SKM-1 (cell line): Measurements from ENCODE around the gene IFRD1.
A peak's percentile ranks its signal among the peaks of the same experiment; 100 is the strongest.
"Not testable (repeated sequence)": the region's sequence is repeated elsewhere in the genome, so short reads cannot be mapped to it uniquely, and the experiment has no call there.

Source experiments
- DNase-seq: peaks from one replicate; lab custom pipeline; 2025; ENCODE audit not compliant: unreplicated experiment; lab: John Stamatoyannopoulos, UW

IFRD1 gene

DNA sequence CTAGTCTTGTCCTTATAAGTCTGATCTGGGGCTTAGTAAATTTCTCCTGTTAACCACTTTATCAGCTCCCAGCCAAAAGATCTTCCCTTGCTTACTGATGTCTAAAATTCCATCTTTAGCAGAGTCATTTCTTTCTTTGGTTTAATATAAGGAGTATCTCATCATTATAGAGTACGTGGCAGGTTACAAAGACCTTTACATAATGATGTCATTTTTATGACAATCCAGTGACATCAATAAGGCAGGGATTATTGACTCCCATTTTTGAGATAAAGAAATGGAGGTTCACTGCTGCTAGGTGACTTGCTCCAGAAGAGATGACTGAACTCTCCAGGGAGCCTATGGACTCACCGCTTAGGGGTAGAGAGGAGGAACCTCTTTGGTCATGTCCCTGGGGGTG is 8.1 kb upstream of the IFRD1 start:
- DNase-seq: no peak

DNA sequence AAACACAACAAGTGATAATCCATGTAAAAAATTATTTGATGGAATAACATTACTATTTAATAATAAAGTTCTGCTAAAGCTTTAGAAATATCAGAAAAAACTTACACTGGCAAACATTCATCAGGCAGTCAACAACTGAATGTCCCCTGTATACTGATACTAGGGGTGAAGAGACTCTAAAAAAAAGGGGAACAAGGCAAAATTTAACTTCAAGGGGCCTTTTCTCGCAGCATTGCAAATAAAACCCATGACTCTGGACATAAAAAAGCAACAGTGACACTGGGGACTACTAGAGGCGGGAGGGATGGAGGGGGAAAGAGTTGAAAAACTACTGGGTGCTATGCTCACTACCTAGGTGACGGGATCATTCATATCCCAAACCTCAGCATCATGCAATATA is 5.8 kb upstream of the IFRD1 start:
- DNase-seq: no peak

DNA sequence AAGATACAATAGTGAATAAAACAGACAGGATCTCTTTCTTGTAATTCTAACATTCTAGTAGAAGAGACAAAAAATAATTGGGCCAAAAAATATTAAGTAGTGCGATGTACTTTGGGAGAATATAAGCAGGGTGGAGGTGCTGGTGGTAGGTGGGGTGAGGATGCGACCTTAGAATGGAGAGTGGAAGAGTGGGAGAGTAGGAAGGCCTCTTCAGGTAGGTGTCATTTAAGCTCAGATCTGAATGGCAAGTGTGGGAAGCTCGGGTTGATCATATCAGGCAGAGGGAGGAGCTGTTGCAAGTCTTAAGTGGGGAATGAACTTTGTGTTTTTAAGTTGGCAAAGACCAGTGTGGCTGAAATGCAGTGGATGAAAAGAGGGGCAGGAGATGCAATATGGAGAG is 3.8 kb upstream of the IFRD1 start:
- no peak for DNase-seq

DNA sequence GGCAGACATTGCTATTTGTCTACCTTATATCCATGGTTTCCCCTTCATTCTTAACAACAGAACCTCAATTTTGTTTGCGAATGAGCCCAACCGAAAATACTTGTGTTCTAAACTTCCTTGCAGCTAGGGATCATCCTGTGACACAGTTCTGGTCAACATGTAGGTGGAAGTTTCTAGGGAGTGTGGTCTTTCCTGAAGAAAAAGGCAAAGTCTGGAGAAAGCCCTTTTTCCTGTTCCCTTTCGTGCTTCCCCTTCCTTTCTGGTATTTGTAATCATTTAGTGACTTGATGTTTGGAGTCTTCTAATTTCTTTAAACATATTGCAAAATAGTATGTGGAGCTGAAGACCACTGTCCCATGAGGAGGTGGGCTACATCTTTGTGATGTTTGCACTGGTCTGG is 2.9 kb upstream of the IFRD1 start:
- no peak for DNase-seq

DNA sequence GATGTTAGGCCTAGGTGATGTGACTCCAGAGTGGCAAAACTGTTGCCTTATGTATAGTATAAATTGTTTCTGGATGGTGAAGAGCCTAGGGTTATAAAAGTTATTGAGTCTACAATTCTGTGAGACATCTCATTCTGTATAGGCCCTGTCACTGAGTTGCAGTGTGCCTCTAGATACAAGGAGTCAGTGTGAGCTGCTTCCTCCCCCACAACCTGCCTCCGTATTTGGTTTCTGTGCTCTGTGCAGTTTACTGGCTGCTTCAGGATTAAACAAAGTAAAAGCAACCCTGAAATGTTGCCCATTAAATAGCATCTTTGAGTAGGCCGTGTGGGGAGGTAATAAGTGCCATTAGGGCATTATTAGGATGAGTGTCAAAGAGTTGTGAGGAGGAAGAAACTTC is 1.9 kb upstream of the IFRD1 start:
- no peak for DNase-seq

DNA sequence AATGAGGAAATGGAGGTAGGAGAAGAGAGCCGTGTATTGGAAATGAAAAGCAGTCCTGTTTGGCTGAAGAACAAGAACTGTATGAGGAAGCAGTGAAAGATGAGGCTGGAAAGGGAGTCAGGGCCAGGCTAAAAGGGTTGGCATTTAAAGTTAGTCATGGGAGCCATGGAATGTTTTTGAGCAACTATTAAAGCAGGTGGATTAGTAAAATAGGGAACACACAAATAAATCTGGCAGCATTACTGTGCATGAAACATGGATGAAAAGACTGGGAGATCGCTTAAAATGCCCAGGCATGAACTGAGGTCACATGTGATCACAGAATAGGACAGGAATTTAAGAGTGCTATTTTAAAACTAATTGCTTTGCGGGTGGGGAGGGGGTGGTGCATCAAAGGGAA is 1.4 kb upstream of the IFRD1 start:
- DNase-seq: no peak

DNA sequence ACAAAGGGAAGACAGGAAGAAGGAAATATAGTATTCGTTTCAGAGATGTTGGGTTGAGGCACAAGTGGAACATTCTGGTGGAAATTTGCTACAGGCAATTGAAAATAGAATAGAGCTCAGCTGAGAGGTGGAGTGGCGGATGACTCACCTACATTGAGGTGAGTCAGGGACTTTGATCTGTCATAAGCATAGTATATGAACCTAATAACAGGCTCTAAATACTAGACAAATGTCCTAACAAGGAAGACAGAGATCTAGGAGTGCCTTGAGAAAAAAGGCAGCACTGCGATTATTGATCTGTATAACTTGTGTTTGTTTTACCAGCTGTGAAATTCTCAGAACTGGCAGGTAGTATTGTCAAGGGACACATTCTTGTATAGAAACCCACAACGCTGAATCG is 907 bp upstream of the IFRD1 start:
- no peak for DNase-seq

DNA sequence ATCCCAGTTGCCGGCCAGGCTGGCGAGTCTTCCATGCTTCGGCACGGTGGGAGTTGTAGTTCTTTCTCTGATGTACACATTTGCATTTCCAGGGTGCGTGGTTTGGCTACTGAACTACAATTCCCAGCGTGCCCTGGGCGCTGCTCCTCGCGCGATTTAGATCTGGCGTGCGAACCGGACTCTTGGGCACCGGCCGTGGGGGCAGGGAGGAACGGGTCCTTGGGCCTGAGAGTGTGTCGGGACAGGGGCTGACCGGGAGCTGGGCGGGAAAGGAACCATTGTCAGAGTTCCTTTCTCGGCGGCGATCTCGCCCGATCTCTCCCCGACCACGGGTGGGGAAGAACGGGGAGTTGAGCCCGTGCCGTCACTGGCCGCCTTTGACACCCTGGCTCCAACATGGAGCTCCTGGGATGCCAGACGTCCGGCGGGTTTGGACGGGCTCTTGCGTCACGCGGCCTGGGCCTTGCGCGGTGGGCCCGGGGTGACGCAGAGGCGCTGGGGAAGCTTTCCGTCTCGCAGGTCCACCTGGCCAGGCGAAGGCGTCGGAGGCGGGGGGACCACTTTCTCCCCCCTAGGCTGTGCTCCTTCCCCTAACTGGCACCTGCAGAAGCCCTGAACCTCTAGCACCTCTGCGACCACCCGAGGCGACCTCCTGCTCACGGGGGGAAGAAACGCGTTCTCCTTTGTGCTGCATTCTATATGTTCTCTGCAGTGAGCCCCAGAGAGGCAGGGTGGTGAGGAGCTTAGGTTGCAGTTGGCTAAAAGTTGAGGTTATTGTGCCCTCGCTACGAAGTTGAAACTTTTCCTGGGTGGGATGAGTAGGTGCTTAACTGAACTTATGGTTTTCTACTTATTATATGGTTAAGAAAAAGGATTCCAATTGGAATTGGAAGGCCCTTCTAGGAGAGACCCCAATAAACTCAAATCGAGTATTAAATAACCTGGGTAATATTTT is 824 bp downstream of the IFRD1 start:
- DNase-seq: peak; percentile 91

DNA sequence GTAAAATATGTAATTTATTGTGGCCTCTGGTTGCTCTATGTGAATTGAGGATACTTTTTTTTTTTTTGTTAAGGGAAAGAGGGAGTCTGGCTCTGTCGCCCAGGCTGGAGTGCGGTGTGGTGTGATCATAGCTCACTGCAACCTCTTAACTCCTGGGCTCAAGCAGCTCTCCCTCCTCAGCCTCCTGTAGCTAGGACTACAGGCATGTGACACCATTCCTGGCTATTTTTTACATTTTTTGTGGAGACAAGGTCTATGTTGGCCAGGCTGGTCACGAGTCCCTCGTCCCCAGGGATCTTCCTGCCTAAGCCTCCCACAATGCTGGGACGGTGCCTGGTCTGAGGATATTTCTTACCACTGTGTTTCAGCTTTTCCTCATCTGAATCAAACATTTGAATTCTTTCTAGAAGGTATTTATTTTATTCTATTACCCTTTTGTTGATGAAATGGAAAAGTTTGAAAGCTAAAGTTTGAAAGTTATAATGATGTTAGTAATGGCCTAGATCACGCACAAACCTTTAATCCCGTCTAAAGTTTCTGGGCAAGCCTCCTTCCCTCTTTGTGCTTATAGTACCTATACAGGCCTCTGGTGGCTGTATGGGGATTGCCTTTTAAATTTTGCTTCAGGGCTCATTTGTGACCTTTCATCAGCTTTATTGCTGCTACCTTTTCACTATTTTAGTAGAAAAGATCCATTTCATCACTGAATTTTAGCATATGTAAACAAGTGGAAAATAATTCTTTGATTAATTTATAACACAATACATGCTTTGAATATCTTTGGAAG is 2.0 kb downstream of the IFRD1 start:
- DNase-seq: no peak

DNA sequence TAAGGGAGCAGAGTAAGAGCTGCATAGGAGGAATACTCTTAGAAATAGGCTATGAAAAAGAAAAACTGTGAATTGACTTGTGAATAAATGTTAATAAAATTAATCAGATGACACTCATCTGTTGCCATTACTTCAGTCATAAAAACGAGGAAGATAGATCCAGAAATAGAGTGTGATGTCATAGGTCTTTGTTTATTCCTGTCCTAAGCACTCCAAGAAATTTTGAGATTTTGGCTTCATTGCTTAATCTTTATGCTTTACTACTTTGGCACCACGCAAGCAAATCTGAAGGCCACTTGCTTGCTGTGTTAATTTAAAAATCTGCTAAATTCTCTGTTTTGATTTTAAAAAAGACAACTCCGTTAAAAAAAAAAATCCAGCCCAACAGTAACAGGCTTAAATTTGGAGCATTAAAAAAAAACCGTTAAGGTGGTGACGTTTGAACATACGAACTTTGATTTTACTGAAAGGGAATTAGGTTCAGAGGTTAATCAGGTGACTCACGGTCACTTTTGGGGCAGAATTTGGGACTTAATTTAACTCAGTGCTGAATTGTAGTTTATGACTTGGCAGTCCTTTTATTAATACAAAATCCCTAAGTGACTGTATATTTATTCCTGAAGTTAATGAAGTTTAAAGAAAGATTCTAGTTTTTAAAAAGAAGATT is 3.4 kb downstream of the IFRD1 start:
- no peak for DNase-seq

DNA sequence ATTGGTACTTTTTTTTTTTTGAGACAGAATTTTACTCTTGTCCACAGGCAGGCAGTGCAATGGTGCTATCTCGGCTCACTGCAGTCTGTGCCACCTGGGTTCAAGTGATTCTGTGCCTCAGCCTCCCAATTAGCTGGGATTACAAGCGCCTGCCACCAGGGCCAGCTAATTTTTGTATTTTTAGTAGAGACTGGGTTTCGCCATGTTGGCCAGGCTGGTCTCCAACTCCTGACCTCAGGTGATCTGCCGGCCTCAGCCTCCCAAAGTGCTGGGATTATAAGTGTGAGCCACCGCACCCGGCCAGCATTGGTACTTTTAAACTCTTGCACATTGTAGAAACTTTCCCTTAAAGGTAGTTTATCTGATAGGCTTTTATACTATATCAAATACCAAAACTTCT is 3.9 kb downstream of the IFRD1 start:
- DNase-seq: not testable (repeated sequence)

DNA sequence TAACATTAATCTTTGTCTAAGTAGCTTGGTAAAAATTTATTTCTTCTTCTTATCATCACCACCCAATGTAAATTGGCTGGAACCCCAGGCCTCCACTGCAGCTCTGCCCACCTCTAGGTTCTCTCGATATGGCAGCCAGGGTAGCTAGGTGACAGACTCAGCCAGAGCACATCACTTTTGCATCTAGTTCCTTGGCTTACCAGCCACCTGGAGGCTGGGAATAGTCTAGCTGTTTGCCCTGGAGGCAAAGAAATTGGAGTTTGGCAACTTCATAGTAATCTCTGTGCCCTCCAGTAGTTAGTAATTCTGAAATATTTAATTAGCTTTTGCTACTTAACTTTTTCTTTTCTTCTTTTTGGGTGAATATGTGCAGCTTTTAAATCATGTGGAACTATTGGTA is 9.4 kb downstream of the IFRD1 start:
- no peak for DNase-seq

DNA sequence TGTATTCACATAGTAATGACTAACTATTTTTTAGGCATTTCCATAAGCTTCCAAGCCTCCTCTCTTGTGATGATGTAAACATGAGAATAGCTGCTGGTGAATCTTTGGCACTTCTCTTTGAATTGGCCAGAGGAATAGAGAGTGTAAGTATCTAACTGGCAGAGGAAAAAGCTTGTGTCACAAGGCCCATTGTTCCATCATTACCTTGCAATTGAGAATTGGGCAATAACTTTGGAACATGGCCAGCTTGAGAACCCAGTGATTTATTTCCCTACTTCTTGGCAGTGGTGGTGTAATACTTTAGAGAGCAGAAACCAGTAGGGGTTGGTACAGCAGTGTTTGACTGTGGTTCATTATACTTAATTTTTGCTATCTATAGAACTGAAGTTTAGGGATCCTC is 12.0 kb downstream of the IFRD1 start:
- DNase-seq: no peak

DNA sequence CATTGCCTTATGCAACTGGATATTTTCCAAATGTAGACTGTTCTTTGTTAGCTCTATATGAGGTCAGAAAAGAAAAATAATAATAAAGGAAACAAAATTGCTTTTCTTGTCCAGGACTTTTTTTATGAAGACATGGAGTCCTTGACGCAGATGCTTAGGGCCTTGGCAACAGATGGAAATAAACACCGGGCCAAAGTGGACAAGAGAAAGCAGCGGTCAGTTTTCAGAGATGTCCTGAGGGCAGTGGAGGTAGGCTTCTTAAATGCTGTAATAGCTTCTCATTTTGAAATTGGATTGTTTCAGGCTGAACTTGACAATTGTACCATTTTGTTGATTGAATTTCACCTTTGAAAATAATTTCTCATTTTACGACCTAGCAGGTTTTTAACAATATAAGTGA is 17.6 kb downstream of the IFRD1 start:
- no peak for DNase-seq

DNA sequence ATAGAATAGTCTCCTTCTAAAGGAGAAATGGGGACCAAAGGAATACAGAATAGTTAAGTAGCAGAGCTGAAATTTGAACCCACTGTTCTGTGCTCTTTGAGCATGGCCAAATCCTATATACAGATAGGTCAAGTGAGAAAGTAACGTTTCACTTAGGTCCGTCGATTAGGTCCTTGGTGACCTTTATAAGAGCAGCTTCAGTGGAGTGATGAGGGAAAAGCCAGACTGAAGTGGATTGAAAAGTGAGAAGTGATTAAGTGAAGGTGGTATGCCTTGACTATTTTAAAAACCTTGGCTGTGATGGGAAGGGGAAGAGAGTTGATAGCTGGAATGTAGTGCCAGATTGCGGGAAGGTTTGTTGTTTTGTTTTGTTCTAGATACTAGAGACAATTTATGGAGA is 19.9 kb downstream of the IFRD1 start:
- DNase-seq: no peak

DNA sequence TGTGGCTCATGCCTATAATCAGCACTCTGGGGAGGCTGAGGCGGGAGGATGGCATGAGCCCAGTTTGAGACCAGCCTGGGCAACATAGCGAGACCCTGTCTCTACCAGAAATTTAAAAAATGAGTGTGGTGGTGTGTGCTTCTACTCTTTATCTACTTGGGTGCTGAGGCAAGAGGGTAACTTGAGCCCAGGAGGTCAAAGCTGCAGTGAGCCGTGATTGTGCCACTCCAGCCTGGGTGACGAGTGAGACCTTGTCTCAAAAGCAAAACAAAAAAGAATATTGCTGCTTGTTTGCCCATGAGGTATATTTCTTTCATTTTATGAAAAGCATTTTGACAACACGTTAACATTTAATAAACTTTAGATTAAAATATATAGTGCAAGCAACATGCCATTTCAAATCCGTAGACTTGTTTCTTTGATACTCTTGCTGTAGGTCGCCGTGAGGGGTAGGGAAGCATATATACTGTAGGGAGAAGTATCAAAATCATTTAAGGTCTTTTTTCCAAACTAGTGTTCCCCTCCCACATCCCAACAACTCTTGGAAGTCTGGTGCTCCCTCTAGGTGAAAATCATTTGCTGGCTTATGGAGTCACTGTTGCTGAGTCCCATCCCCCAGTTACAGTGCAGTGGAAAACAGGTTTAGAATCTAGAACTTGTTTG is 26.3 kb downstream of the IFRD1 start:
- DNase-seq: no peak

DNA sequence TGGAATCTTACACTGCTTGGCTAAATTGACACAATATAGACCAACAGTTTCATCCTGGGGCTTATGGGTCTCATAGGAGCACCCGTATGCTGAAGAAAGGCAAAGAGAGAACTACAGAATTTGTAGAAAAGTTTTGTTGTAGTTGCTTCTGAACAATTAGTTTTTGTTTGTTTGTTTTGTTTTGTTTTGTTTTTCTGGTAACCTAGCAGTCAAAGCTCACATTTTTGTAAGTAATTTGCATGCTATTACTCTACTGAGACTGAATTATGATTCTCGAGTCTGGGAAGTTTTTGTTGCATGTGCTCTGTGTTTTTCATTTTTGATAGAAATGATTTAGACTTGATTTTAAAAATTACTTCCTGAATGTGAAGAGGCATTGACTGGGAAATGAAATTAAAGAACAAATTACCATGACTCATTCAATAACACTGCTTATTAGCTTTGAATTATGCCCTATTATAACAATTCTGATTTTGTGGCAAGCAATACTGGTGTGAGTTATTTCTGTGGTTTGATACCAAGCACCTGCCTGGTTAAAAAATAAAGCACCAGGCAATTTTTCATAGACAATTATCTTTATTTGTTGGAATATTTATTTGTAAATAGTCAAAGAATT is 31.0 kb downstream of the IFRD1 start:
- DNase-seq: no peak

DNA sequence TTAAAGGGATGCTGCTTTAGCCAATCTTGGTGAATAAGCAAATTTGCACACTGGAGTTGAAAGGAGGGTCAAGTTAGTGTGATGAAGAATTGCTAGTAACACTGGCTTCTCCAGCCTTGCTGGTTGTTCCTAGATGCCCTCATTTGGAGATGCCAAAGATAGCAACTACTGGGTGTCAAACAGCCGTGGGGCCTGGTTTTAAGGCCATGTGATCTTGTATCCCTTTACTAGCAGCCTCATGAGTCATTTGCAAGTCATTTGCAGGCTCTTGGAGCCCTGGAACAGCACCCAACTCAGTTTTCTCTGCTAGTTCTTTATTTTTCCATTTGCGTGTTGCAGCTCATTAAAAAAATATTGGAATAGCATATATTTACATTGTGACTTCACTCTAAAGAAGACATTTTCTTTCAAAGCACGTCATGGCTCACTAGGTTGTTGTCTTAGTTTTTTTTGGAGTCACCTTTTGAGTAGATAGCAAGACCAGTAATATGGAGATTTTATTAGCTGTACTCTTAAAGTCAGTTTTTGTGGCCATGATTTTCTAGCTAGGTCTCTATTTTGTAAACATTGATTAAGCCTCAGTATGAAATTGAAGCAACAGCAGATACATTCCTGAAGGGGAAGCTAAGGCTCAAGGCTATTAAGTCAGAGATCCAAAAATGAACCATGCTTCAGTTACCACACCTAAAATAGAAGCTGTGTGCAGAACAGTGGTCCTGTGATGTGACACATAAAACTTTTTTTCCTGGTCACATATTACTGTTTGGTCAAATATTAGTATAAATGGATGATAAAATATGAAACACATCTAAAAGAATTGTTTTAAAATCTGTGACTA is 31.8 kb downstream of the IFRD1 start:
- no peak for DNase-seq

DNA sequence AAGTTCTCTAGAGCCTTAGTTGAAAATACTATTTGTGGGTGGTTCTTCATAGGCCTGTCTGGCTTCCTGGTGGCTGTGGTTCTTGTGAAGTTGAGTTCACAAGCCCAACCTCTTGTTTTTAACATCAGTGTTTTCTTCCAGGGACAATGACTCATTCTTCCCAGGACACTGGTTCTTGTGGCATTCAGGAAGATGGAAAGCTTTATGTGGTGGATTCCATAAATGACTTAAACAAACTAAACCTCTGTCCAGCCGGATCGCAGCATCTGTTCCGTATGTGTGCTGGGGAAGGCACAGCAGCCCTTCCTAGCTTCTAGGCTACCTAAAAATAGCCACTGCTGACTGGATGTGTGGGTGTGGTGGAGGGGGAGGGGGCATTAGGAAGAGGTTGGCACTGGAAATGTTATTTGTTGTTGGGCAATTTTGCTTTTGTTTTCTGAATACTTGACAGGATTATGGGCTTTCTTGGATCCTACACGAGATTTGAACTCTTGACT is 34.5 kb downstream of the IFRD1 start:
- DNase-seq: no peak

DNA sequence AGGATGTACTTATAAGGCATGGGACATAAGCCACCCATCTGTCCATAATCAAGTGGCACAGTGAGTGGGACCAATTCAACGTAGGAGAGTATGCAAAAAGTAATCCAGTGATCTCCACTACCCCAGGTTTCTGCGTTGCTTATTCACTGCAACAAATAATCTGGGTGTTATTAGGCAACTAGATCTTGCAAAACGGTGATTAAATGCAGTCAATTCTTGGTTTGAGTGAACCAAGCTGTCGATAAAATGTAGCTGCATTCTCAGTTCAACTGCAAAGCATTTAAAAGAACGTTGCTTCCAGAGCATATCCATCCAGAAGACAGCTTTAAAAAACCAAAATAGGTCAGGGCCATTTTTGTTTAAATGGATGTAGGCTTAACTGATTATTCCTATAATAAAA is 35.5 kb downstream of the IFRD1 start:
- no peak for DNase-seq
